IMR-90 (cell line): ENCODE data around the gene GPC6. TPM values are rescaled to one million over a fixed set of nuclear protein-coding genes. Genes with fewer than 3 reads are reported as not detected.

Experiments used
- ATAC-seq: fragments of 200-7000 bp; cut with Tn5 transposase; 2 replicates; pipeline ENCODE4 v1.9.1; 2020; ENCODE audit warnings: low read depth, mild to moderate bottlenecking, moderate library complexity
- BruUV-seq: library from RNA; stranded (reverse); fragments of 400-500 nt; replicated peaks from 2 replicates; lab custom pipeline; 2021; lab: Mats Ljungman, UMichigan
- CTCF ChIA-PET: fragments of 300-600 bp; formaldehyde crosslinking; extraction: SDS; loops from one replicate; lab custom pipeline; 2021; ENCODE audit warnings: antibody characterized with exemption; lab: Yijun Ruan, JAX
- POLR2A ChIA-PET: fragments of 300-600 bp; sonication (Branson Sonifier 250); formaldehyde crosslinking; loops from one replicate; lab custom pipeline; 2022; ENCODE audit warnings: antibody characterized with exemption; ENCODE audit not compliant: unreplicated experiment; lab: Charles Lee
- DNase-seq: peaks from one replicate; pipeline ENCODE4 v3.0.0; 2013
- H2AFZ ChIP-seq: replicated peaks from 2 replicates; pipeline ENCODE3; 2013; ENCODE audit warnings: low read length, mild to moderate bottlenecking; ENCODE audit not compliant: poor library complexity
- H2AK5ac ChIP-seq: 2 replicates; pipeline ENCODE4 v1.6.1; 2013; ENCODE audit warnings: low read depth, low read length, inconsistent platforms
- H2AK9ac ChIP-seq: replicated peaks from 2 replicates; pipeline ENCODE3; 2013; ENCODE audit warnings: mild to moderate bottlenecking, low read depth, low read length, moderate library complexity; ENCODE audit not compliant: poor library complexity
- H2BK120ac ChIP-seq: 2 replicates; pipeline ENCODE4 v1.6.1; 2013; ENCODE audit warnings: low read depth, low read length, inconsistent platforms
- H2BK15ac ChIP-seq: 3 replicates; pipeline ENCODE4 v1.6.1; 2013; ENCODE audit warnings: low read depth, low read length, inconsistent platforms
- H2BK20ac ChIP-seq: 2 replicates; pipeline ENCODE4 v1.6.1; 2013; ENCODE audit warnings: low read depth, mild to moderate bottlenecking, inconsistent platforms, low read length, moderate library complexity
- H2BK5ac ChIP-seq: 2 replicates; pipeline ENCODE4 v1.6.1; 2013; ENCODE audit warnings: mild to moderate bottlenecking, low read depth, low read length, inconsistent platforms; ENCODE audit not compliant: poor library complexity, severe bottlenecking
- H3K14ac ChIP-seq: replicated peaks from 2 replicates; pipeline ENCODE4 v1.6.1; 2013; ENCODE audit warnings: low read depth, low read length, inconsistent platforms
- H3K18ac ChIP-seq: 2 replicates; pipeline ENCODE4 v1.6.1; 2013; ENCODE audit warnings: low read depth, low read length, control low read depth
- H3K23ac ChIP-seq: 2 replicates; pipeline ENCODE4 v1.6.1; 2013; ENCODE audit warnings: low read depth, low read length, inconsistent platforms
- H3K27ac ChIP-seq: 2 replicates; pipeline ENCODE4 v1.5.1; 2013; ENCODE audit warnings: mild to moderate bottlenecking, control low read depth, low read length; ENCODE audit not compliant: insufficient read depth
- H3K27me3 ChIP-seq: 2 replicates; pipeline ENCODE4 v1.6.1; 2013; ENCODE audit warnings: low read length; ENCODE audit not compliant: control insufficient read depth, insufficient read depth
- H3K36me3 ChIP-seq: 2 replicates; pipeline ENCODE4 v1.6.1; 2013; ENCODE audit warnings: low read length, mixed read lengths; ENCODE audit not compliant: control insufficient read depth, insufficient read depth
- H3K4ac ChIP-seq: 2 replicates; pipeline ENCODE4 v1.6.1; 2013; ENCODE audit warnings: low read depth, low read length, inconsistent platforms
- H3K4me1 ChIP-seq: 2 replicates; pipeline ENCODE4 v1.6.1; 2013; ENCODE audit warnings: low read length, mixed read lengths; ENCODE audit not compliant: control insufficient read depth, insufficient read depth
- H3K4me2 ChIP-seq: 2 replicates; pipeline ENCODE4 v1.6.1; 2013; ENCODE audit warnings: low read depth, mild to moderate bottlenecking, control low read depth, low read length, moderate library complexity
- H3K4me3 ChIP-seq: 2 replicates; pipeline ENCODE4 v1.5.1; 2013; ENCODE audit warnings: low read depth, mild to moderate bottlenecking, control low read depth, low read length, moderate library complexity; ENCODE audit not compliant: insufficient read depth
- H3K56ac ChIP-seq: 2 replicates; pipeline ENCODE4 v1.6.1; 2013; ENCODE audit warnings: low read length, inconsistent platforms; ENCODE audit not compliant: insufficient read depth; ENCODE audit errors: extremely low read depth
- H3K79me1 ChIP-seq, 2 experiments: 2 replicates each; pipeline ENCODE4 v1.6.1; 2013; ENCODE audit warnings: low read length in 2 of 2, inconsistent platforms in 1 of 2, low read depth in 1 of 2
- H3K9ac ChIP-seq: 2 replicates; pipeline ENCODE4 v1.6.1; 2013; ENCODE audit warnings: low read depth, low read length, control low read depth
- H3K9me1 ChIP-seq: 2 replicates; pipeline ENCODE4 v1.6.1; 2013; ENCODE audit warnings: low read length, inconsistent platforms; ENCODE audit not compliant: insufficient read depth
- H3K9me3 ChIP-seq: 2 replicates; pipeline ENCODE4 v1.6.1; 2013; ENCODE audit warnings: low read length; ENCODE audit not compliant: control insufficient read depth, insufficient read depth
- H4K20me1 ChIP-seq: 2 replicates; pipeline ENCODE4 v1.6.1; 2013; ENCODE audit warnings: low read length, inconsistent platforms; ENCODE audit not compliant: insufficient read depth
- H4K5ac ChIP-seq: 2 replicates; pipeline ENCODE4 v1.6.1; 2013; ENCODE audit warnings: mild to moderate bottlenecking, low read depth, low read length, control low read depth
- H4K8ac ChIP-seq, 2 experiments: 2 replicates each; pipeline ENCODE4 v1.6.1; 2013; ENCODE audit warnings: low read depth in 2 of 2, low read length in 2 of 2, control low read depth in 1 of 2, inconsistent platforms in 1 of 2
- H4K91ac ChIP-seq: 2 replicates; pipeline ENCODE4 v1.6.1; 2013; ENCODE audit warnings: low read depth, low read length, inconsistent platforms; ENCODE audit not compliant: insufficient read depth
- BHLHE40 ChIP-seq: fragments of 150-350 bp; IDR thresholded peaks from 2 replicates; pipeline ENCODE4 v1.6.1; 2016; ENCODE audit warnings: mild to moderate bottlenecking, low read depth, low read length
- CEBPB ChIP-seq: IDR thresholded peaks from 2 replicates; pipeline ENCODE4 v1.6.1; 2012; ENCODE audit warnings: low read depth, low read length, improper control_type of control experiment
- MAFK ChIP-seq: IDR thresholded peaks from 2 replicates; pipeline ENCODE4 v1.6.1; 2012; ENCODE audit warnings: low read depth, low read length, improper control_type of control experiment
- WGBS, 2 experiments: methylation state at CpG; one replicate each; pipeline versions ENCODE4 v1.1.5 to v1.1.7; 2013; ENCODE audit warnings: missing lambda C conversion rate in 2 of 2; ENCODE audit not compliant: insufficient read length in 1 of 2; ENCODE audit errors: extremely low coverage in 2 of 2; 5-methylcytosine and 5-hydroxymethylcytosine counted together
- dilution Hi-C: fragments of 300-500 bp; cut with HindIII; formaldehyde crosslinking; loops from one replicate; pipeline ENCODE4 v1.14.3; 2018; ENCODE audit warnings: low sequenced_read_pairs; ENCODE audit not compliant: unreplicated experiment
- in situ Hi-C: fragments of 300-500 bp; cut with MboI; formaldehyde crosslinking; loops from 3 replicates; pipeline ENCODE4 v1.14.3; 2019; ENCODE audit warnings: low sequenced_read_pairs, inconsistent platforms, mixed read lengths
- intact Hi-C: fragments of 100-400 bp; cut with micrococcal nuclease; formaldehyde crosslinking; loops from 2 replicates; pipeline ENCODE4 v1.10.0; 2022
- polyA plus RNA-seq, 3 experiments: library from polyadenylated mRNA; depleted of rRNA; stranded (reverse); fragments of >200 nt; gene quantifications; 2 replicates each; pipeline ENCODE4 v1.2.3, GENCODE V29; 2012; ENCODE audit warnings: low replicate concordance in 1 of 3
- total RNA-seq: library from RNA; depleted of rRNA; stranded (reverse); fragments of >200 nt; gene quantifications from 2 replicates; pipeline ENCODE4 v1.2.3, GENCODE V29; 2012
- TF ChIP-seq, protein P1 (sequence below): conservative IDR thresholded peaks from 2 replicates; pipeline ENCODE4 v1.5.1; 2012; ENCODE audit warnings: mild to moderate bottlenecking, low read depth, low read length, improper control_type of control experiment

GPC6 gene
- total and polyA plus RNA-seq, 2 of the 4 experiments (the other 2 are of a cell fraction): 14.9 to 39.4 TPM

DNA sequence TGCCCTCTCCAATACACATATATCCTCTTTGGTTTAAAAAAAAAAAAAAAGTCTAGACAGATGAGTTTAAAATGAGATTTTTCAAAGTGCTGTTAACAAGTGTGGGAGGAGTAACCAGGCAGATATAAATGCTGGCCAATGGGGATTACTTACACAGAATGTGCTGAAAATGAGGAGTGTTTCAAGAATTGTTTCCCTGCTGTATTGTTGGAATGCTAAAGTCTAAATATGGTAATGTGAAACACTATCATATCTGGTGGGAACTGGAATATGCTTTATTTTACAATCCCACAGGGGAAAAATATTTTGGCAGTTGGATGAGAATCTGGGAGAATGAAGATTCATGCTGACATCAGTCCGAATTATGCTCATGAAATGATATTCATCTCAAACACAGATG is 1002.2 kb downstream of the GPC6 start:
- in situ Hi-C loops: no loop called here
- no peak for ATAC-seq
- no peak overlapping the region for H3K27ac ChIP-seq

More for the DNA sequence above, 1002.2 kb downstream of the GPC6 start:
- Histone ChIP-seq H3K23ac (no peak overlapping the region), H3K4me2 (no peak overlapping the region), H3K56ac (no peak overlapping the region), H3K4me1 (no peaks in the 10 kb centered on the region; the same call in 1 of the 2 replicates), H3K27me3 (no peaks in the 10 kb centered on the region), H3K9me1 (peaks cover 2% of the 10 kb centered on the region; the same call in 1 of the 2 replicates), H3K9ac (no peak overlapping the region), H3K4me3 (no peak overlapping the region), H3K18ac (no peak overlapping the region), H2AK9ac (no peak overlapping the region), H4K5ac (no peak overlapping the region), H4K8ac (no peak overlapping the region), H3K14ac (no peak overlapping the region), H2BK5ac (no peak overlapping the region), H2BK15ac (no peak overlapping the region), H3K36me3 (no peaks in the 10 kb centered on the region), H3K4ac (no peak overlapping the region), H2AK5ac (no peak overlapping the region), H2BK120ac (no peak overlapping the region), H3K79me1 (no peaks in the 10 kb centered on the region), H4K91ac (no peak overlapping the region), H3K9me3 (no peaks in the 10 kb centered on the region; the same call in 1 of the 2 replicates), H4K20me1 (no peaks in the 10 kb centered on the region), H2AFZ (no peak overlapping the region), H2BK20ac (no peak overlapping the region)
- CTCF ChIA-PET: no interaction called here
- peak; percentile 25 for DNase-seq
- BruUV-seq: no TSS peak
- intact Hi-C loops: no loop called here
- WGBS, 2 experiments: no CpG with 5 or more reads among the region's 1 CpG
- dilution Hi-C loops: no loop called here
- POLR2A ChIA-PET: no interaction called here
- TF ChIP-seq CEBPB: no peak
- TF ChIP-seq, protein P1, sequence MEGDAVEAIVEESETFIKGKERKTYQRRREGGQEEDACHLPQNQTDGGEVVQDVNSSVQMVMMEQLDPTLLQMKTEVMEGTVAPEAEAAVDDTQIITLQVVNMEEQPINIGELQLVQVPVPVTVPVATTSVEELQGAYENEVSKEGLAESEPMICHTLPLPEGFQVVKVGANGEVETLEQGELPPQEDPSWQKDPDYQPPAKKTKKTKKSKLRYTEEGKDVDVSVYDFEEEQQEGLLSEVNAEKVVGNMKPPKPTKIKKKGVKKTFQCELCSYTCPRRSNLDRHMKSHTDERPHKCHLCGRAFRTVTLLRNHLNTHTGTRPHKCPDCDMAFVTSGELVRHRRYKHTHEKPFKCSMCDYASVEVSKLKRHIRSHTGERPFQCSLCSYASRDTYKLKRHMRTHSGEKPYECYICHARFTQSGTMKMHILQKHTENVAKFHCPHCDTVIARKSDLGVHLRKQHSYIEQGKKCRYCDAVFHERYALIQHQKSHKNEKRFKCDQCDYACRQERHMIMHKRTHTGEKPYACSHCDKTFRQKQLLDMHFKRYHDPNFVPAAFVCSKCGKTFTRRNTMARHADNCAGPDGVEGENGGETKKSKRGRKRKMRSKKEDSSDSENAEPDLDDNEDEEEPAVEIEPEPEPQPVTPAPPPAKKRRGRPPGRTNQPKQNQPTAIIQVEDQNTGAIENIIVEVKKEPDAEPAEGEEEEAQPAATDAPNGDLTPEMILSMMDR: no peak
- TF ChIP-seq MAFK: no peak
- TF ChIP-seq BHLHE40: no peak
